ENCODE data around the gene PIP5KL1. TPM values are rescaled to one million over a fixed set of nuclear protein-coding genes. Genes with fewer than 3 reads are reported as not detected.
A peak's percentile ranks its signal among the peaks of the same experiment; 100 is the strongest.

Gene PIP5KL1
- total RNA-seq, 1 experiment from 2014 or later: 5.1 TPM

DNA sequence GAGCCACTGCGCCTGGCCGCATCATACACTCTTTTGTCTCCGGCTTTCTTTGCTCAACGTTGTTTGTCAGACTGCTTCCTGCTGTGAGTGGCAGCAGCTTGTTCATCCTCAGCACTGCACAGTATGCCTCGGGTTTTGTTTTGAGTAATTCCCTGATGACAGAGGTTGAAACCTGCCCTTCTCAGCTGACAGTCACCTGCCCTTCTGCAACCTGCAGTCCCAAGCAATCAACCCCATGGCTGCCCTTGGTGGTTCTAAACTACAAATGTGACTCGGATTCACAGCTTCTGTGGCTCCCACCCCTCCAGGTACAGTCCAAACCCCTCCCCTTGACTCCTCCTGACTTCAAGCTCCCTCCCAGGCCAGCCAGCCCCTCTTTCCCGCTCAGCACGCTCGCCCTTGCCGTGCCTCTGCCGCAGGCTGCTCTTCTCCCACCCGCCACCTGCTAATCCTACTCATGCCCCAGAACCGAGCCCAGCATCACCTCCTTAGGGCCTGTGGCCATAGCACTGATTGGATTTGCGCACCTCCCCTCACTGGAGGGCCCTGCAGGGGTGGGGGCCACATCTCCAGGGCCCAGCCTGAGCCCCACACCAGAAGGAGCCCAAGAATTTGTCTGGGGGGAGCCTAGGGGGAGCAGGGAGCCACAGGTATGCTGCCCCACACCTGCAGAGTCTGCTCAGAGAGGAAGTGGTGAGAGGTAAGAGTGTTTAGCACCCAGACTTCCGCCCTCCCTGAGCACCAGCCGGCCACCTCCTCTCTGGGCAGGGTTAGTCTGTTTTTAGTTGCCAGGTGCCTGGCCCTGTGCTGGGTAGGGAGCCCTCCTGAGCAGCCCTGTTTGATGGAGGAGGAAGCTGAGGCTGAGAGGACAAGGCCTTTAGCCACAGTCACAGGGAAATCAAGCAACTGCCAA, 40.1 kb upstream of the PIP5KL1 start:
- CTCF ChIA-PET: no interaction called here
- Histone ChIP-seq H2AFZ (ENCODE audit: low read length) (no peak overlapping the region), H3K9ac (ENCODE audit: low read length) (no peak overlapping the region), H3K27ac (ENCODE audit: low read length) (no peak overlapping the region), H3F3A (ENCODE audit: low read length, unreplicated experiment) (no peaks in the 10 kb centered on the region), H3K4me1 (ENCODE audit: insufficient read depth, low read length) (peaks cover 48% of the 10 kb centered on the region), H3K9me3 (ENCODE audit: low read length) (no peaks in the 10 kb centered on the region), H3K4me2 (ENCODE audit: low read length) (no peak overlapping the region), H3K79me2 (ENCODE audit: low read length) (peaks cover 91% of the 10 kb centered on the region), H3K36me3 (ENCODE audit: low read depth, low read length) (no peaks in the 10 kb centered on the region), H3K4me3 (ENCODE audit: low read length) (no peak overlapping the region), H4K20me1 (ENCODE audit: low read length) (peaks cover 8% of the 10 kb centered on the region; the same call in 1 of the 2 replicates), H3K9me2 (replicated peaks; ENCODE audit: low read length) (no peaks in the 10 kb centered on the region), H3K27me3 (ENCODE audit: low read length) (no peaks in the 10 kb centered on the region)
- intact Hi-C loops (cut with micrococcal nuclease): no loop called here
- peak; percentile 24; the same call in 1 of the 2 replicates for ATAC-seq
- TF ChIP-seq EZH2phosphoT487 (IDR thresholded peaks at IDR 0.05; ENCODE audit: borderline replicate concordance, low read length) (no peak), CTCF (conservative IDR thresholded peaks at IDR 0.05; ENCODE audit: low read depth, low read length) (no peak), EZH2 (IDR thresholded peaks at IDR 0.05; ENCODE audit: low read length, unreplicated experiment) (no peak)
- POLR2A ChIA-PET (ENCODE audit: unreplicated experiment): no interaction called here
- no TSS peak for BruUV-seq (replicated peaks)
- DNase-seq: peak; percentile 43

DNA sequence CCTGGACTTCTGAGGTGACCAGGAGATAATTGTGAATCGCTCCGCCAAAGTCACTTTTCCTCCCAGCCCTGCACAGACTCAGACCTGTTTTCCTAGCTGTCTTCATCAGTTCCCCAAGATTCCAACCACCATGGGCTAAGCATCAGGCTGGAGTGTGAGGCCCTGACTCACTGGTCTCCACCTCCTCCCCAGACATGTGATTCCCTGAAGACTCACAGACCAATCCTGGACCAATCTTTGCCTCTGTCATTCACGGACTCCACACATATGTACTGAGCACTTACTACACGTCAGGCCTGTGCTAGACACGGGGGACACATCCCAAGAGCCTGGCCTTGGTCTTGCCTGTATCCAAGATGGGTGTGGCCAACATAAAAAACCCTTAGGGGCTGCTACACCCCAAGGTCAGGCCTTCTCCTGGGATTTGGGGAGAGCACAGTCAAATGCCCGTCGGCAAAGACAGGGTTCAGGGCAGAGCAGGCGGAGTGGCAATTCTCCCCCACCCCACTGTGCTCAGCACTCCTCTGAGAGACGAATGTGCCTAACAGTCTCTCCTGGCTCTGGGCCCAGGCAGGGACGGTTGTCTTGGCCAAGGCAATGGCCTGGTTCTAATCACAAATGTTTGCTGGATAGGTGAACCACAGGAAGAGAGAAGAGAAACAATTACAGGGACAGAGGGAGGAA, 38.3 kb upstream of the PIP5KL1 start:
- peak; percentile 36 for DNase-seq
- Histone ChIP-seq H3K9ac (ENCODE audit: low read length) (peak overlapping the region; percentile 41; the same call in 1 of the 2 replicates), H3K4me2 (ENCODE audit: low read length) (peak overlapping the region; percentile 61), H3K9me3 (ENCODE audit: low read length) (no peaks in the 10 kb centered on the region), H2AFZ (ENCODE audit: low read length) (no peak overlapping the region), H3K4me1 (ENCODE audit: insufficient read depth, low read length) (peaks cover 55% of the 10 kb centered on the region), H3K27me3 (ENCODE audit: low read length) (no peaks in the 10 kb centered on the region), H3K79me2 (ENCODE audit: low read length) (peaks cover 88% of the 10 kb centered on the region), H3F3A (ENCODE audit: low read length, unreplicated experiment) (no peaks in the 10 kb centered on the region), H4K20me1 (ENCODE audit: low read length) (peaks cover 8% of the 10 kb centered on the region; the same call in 1 of the 2 replicates), H3K36me3 (ENCODE audit: low read depth, low read length) (no peaks in the 10 kb centered on the region), H3K27ac (ENCODE audit: low read length) (peak overlapping the region; percentile 79), H3K4me3 (ENCODE audit: low read length) (no peak overlapping the region), H3K9me2 (replicated peaks; ENCODE audit: low read length) (no peaks in the 10 kb centered on the region)
- CTCF ChIA-PET: no interaction called here
- BruUV-seq (replicated peaks): no TSS peak
- intact Hi-C loops (cut with micrococcal nuclease): no loop called here
- POLR2A ChIA-PET (ENCODE audit: unreplicated experiment): no interaction called here
- peak; percentile 17 for ATAC-seq
- TF ChIP-seq CTCF (conservative IDR thresholded peaks at IDR 0.05; ENCODE audit: low read depth, low read length) (no peak), EZH2 (IDR thresholded peaks at IDR 0.05; ENCODE audit: low read length, unreplicated experiment) (no peak)
